HCT116 (cell line): ENCODE data around the gene EIF4G3. TPM values are rescaled to one million over a fixed set of nuclear protein-coding genes. Genes with fewer than 3 reads are reported as not detected.

Source experiments
- ATAC-seq: fragments of 200-7000 bp; cut with Tn5 transposase; 2 replicates; pipeline ENCODE4 v1.9.1; 2020; ENCODE audit warnings: mild to moderate bottlenecking, moderate library complexity
- BruUV-seq: library from RNA; stranded (reverse); fragments of 400-500 nt; replicated peaks from 2 replicates; lab custom pipeline; 2021; lab: Mats Ljungman, UMichigan
- CTCF ChIA-PET: fragments of 300-600 bp; sonication (Branson Sonifier 250); formaldehyde crosslinking; loops from one replicate; lab custom pipeline; 2021; ENCODE audit warnings: antibody characterized with exemption; lab: Charles Lee
- POLR2A ChIA-PET: fragments of 300-600, 350-600 bp; sonication (Branson Sonifier 250); formaldehyde crosslinking; loops from one replicate; lab custom pipeline; 2021; ENCODE audit warnings: antibody characterized with exemption; lab: Charles Lee
- RAD21 ChIA-PET, 2 experiments: fragments of 300-600 bp; sonication (Branson Sonifier 250); formaldehyde crosslinking; loops; one replicate each; lab custom pipeline; 2023; ENCODE audit warnings: low total read pairs in 2 of 2; ENCODE audit not compliant: uncharacterized antibody in 2 of 2, unreplicated experiment in 2 of 2, low non-redundant PET in 1 of 2; lab: Charles Lee
- DNase-seq: peaks from one replicate; pipeline ENCODE4 v3.0.0-alpha.2; 2010; ENCODE audit warnings: low read depth, low spot score
- H2AFZ ChIP-seq: fragments of 200-600 bp; shearing (Covaris generic), sonication (generic); 2 replicates; pipeline ENCODE4 v1.6.1; 2017; ENCODE audit warnings: low read depth, mixed run types, mixed read lengths, antibody characterized with exemption, low read length; ENCODE audit not compliant: poor library complexity, severe bottlenecking
- H3K27ac ChIP-seq: 2 replicates; pipeline ENCODE4 v1.5.1; 2012; ENCODE audit warnings: low read depth, low read length
- H3K27me3 ChIP-seq: fragments of 200-600 bp; sonication (generic); 2 replicates; pipeline ENCODE4 v1.6.1; 2016; ENCODE audit warnings: mixed run types, low read length, mixed read lengths; ENCODE audit not compliant: insufficient read depth
- H3K36me3 ChIP-seq, 2 experiments: fragments of 200-500 bp in 1 of 2; fragments of 200-600 bp in 1 of 2; sonication (Bioruptor generic) in 1 of 2; sonication (generic) in 1 of 2; 2 replicates each; pipeline versions ENCODE4 v1.5.1 to v1.6.1; 2014 to 2016; ENCODE audit warnings: low read length in 2 of 2, inconsistent platforms in 1 of 2, mixed read lengths in 1 of 2, mixed run types in 1 of 2; ENCODE audit not compliant: insufficient read depth in 2 of 2, control insufficient read depth in 1 of 2
- H3K4me1 ChIP-seq, 2 experiments: fragments of 200-600 bp in 1 of 2; sonication (generic) in 1 of 2; 2 replicates each; pipeline versions ENCODE4 v1.5.1 to v1.6.1; 2012 to 2017; ENCODE audit warnings: low read length in 2 of 2, inconsistent platforms in 1 of 2, mild to moderate bottlenecking in 1 of 2, mixed read lengths in 1 of 2, mixed run types in 1 of 2, moderate library complexity in 1 of 2; ENCODE audit not compliant: insufficient read depth in 2 of 2, control insufficient read depth in 1 of 2
- H3K4me2 ChIP-seq: fragments of 200-600 bp; sonication (generic); 2 replicates; pipeline ENCODE4 v1.6.1; 2017; ENCODE audit warnings: mixed run types, low read length, mixed read lengths
- H3K4me3 ChIP-seq, 2 experiments: fragments of 200-600 bp in 1 of 2; sonication (generic) in 1 of 2; replicated peaks in 1 of 2; 2 replicates each; pipeline ENCODE4 v1.5.1; 2011 to 2016; ENCODE audit warnings: low read length in 2 of 2, control low read depth in 1 of 2, low read depth in 1 of 2, mild to moderate bottlenecking in 1 of 2, mixed read lengths in 1 of 2, mixed run types in 1 of 2
- H3K79me2 ChIP-seq: fragments of 200-600 bp; sonication (generic); 2 replicates; pipeline ENCODE4 v1.6.1; 2017; ENCODE audit warnings: mild to moderate bottlenecking, mixed run types, low read length, moderate library complexity, mixed read lengths; ENCODE audit not compliant: insufficient read depth
- H3K9ac ChIP-seq: fragments of 200-600 bp; sonication (generic); 2 replicates; pipeline ENCODE4 v1.6.1; 2016; ENCODE audit warnings: low read length, mixed read lengths
- H3K9me2 ChIP-seq: fragments of 200-600 bp; sonication (generic), shearing (Covaris generic); 2 replicates; pipeline ENCODE4 v1.6.1; 2017; ENCODE audit warnings: mixed run types, mild to moderate bottlenecking, moderate library complexity; ENCODE audit not compliant: insufficient read depth
- H3K9me3 ChIP-seq, 2 experiments: fragments of 200-500 bp in 1 of 2; fragments of 200-600 bp in 1 of 2; sonication (Bioruptor generic) in 1 of 2; sonication (generic) in 1 of 2; 2 replicates each; pipeline ENCODE4 v1.6.1; 2014 to 2017; ENCODE audit warnings: low read length in 2 of 2, mixed read lengths in 2 of 2, inconsistent platforms in 1 of 2, low read depth in 1 of 2, mild to moderate bottlenecking in 1 of 2, mixed run types in 1 of 2, moderate library complexity in 1 of 2; ENCODE audit not compliant: control insufficient read depth in 1 of 2, insufficient read depth in 1 of 2
- H4K20me1 ChIP-seq: fragments of 200-600 bp; sonication (generic), shearing (Covaris generic); 2 replicates; pipeline ENCODE4 v1.6.1; 2017; ENCODE audit warnings: mixed run types, mild to moderate bottlenecking, moderate library complexity; ENCODE audit not compliant: insufficient read depth
- ATF3 ChIP-seq: IDR thresholded peaks from 2 replicates; pipeline ENCODE4 v1.6.1; 2012
- CBX3 ChIP-seq: IDR thresholded peaks from 2 replicates; pipeline ENCODE4 v1.6.1; 2012; ENCODE audit warnings: low read depth
- CEBPB ChIP-seq: IDR thresholded peaks from 2 replicates; pipeline ENCODE4 v1.6.1; 2012; ENCODE audit warnings: low read depth
- CTCF ChIP-seq, 3 experiments: fragments of 200-600 bp in 1 of 3; sonication (generic) in 1 of 3; IDR thresholded peaks in 2 of 3; conservative IDR thresholded peaks in 1 of 3; 2 replicates each; pipeline ENCODE4 v1.5.1; 2012 to 2017; ENCODE audit warnings: low read depth in 2 of 3, low read length in 2 of 3, antibody characterized with exemption in 1 of 3, borderline replicate concordance in 1 of 3, control low read depth in 1 of 3, mild to moderate bottlenecking in 1 of 3, mixed read lengths in 1 of 3, mixed run types in 1 of 3, moderate library complexity in 1 of 3; ENCODE audit not compliant: insufficient read depth in 1 of 3
- EGR1 ChIP-seq: IDR thresholded peaks from 2 replicates; pipeline ENCODE4 v1.6.1; 2012; ENCODE audit warnings: low read depth
- EZH2phosphoT487 ChIP-seq: fragments of 200-600 bp; IDR thresholded peaks from 2 replicates; pipeline ENCODE4 v1.6.1; 2018; ENCODE audit warnings: antibody characterized with exemption, borderline replicate concordance
- JUND ChIP-seq: IDR thresholded peaks from 2 replicates; pipeline ENCODE4 v1.6.1; 2012
- MAX ChIP-seq: IDR thresholded peaks from 2 replicates; pipeline ENCODE4 v1.6.1; 2012
- POLR2A ChIP-seq: IDR thresholded peaks from 2 replicates; pipeline ENCODE4 v1.7.0; 2011; ENCODE audit warnings: borderline replicate concordance; ENCODE audit not compliant: insufficient read depth, insufficient read length; ENCODE audit errors: extremely low read depth
- RAD21 ChIP-seq: IDR thresholded peaks from 2 replicates; pipeline ENCODE4 v1.6.1; 2012; ENCODE audit warnings: low read depth, mild to moderate bottlenecking
- SIN3A ChIP-seq: IDR thresholded peaks from 2 replicates; pipeline ENCODE4 v1.6.1; 2012; ENCODE audit warnings: low read depth
- TCF7L2 ChIP-seq: IDR thresholded peaks from 2 replicates; pipeline ENCODE4 v1.7.0; 2011; ENCODE audit warnings: borderline replicate concordance, inconsistent platforms; ENCODE audit not compliant: insufficient read depth, insufficient read length; ENCODE audit errors: extremely low read depth
- YY1 ChIP-seq: IDR thresholded peaks from 2 replicates; pipeline ENCODE4 v1.6.1; 2011; ENCODE audit warnings: low read length, low read depth, moderate library complexity, mild to moderate bottlenecking; ENCODE audit not compliant: insufficient replicate concordance; ENCODE audit errors: extremely low read depth
- ZBTB33 ChIP-seq: IDR thresholded peaks from 2 replicates; pipeline ENCODE4 v1.6.1; 2011; ENCODE audit warnings: mild to moderate bottlenecking, low read length, moderate library complexity; ENCODE audit not compliant: insufficient replicate concordance; ENCODE audit errors: extremely low read depth
- ZFX ChIP-seq: fragments of 450-650 bp; IDR thresholded peaks from 2 replicates; pipeline ENCODE4 v1.6.1; 2017
- ZNF274 ChIP-seq: fragments of 200-500 bp; sonication (Bioruptor generic); IDR thresholded peaks from 2 replicates; pipeline ENCODE4 v1.6.1; 2014; ENCODE audit warnings: mild to moderate bottlenecking, low read depth, low read length, inconsistent platforms
- intact Hi-C: fragments of 100-400 bp; cut with micrococcal nuclease; formaldehyde crosslinking; loops from 2 replicates; pipeline ENCODE4 v1.10.0; 2022
- total RNA-seq: library from RNA; stranded (reverse); gene quantifications from one replicate; pipeline ENCODE4 v1.2.1, GENCODE V29; 2021; ENCODE audit not compliant: unreplicated experiment

EIF4G3 gene
- total RNA-seq, 1 experiment from 2014 or later: 40.1 TPM

- no peak for TF ChIP-seq ZFX
- no peak for TF ChIP-seq ZBTB33
- TF ChIP-seq ATF3: no peak
- no peak for TF ChIP-seq CEBPB
Observed at GRCh38 chr1:20974951-20975350, 201.7 kb downstream of the EIF4G3 start (continued).

- Histone ChIP-seq H3K36me3 (no peaks in the 10 kb centered on the region), H3K9me2 (no peaks in the 10 kb centered on the region), H3K9ac (no peak overlapping the region), H3K4me3 (no peak overlapping the region), H3K4me2 (no peak overlapping the region), H3K27me3 (no peaks in the 10 kb centered on the region), H3K27ac (no peak overlapping the region), H3K4me1 (no peaks in the 10 kb centered on the region), H2AFZ (no peak overlapping the region), H3K9me3 (no peaks in the 10 kb centered on the region), H4K20me1 (no peaks in the 10 kb centered on the region), H3K79me2 (no peaks in the 10 kb centered on the region)
- no TSS peak for BruUV-seq
- DNase-seq (no peak), ATAC-seq (no peak)
- POLR2A ChIA-PET: no interaction called here
- CTCF ChIA-PET: no interaction called here
- intact Hi-C loops: no loop called here
- RAD21 ChIA-PET: no interaction called here
- TF ChIP-seq YY1: no peak
- no peak for TF ChIP-seq JUND
- TF ChIP-seq RAD21: no peak
- TF ChIP-seq MAX: no peak
- no peak for TF ChIP-seq POLR2A
- TF ChIP-seq TCF7L2: no peak
- no peak for TF ChIP-seq CEBPB
- no peak for TF ChIP-seq ZBTB33
- TF ChIP-seq ATF3: no peak
- no peak for TF ChIP-seq EZH2phosphoT487
- no peak for TF ChIP-seq ZFX
- no peak for TF ChIP-seq ZNF274
- no peak for TF ChIP-seq EGR1
- no peak for TF ChIP-seq SIN3A
- TF ChIP-seq CBX3: no peak
- TF ChIP-seq CTCF (IDR thresholded peaks at IDR 0.05 in 2 of 3, conservative IDR thresholded peaks at IDR 0.05 in 1 of 3; ENCODE audit: borderline replicate concordance in 1 of 3, insufficient read depth in 1 of 3, low read depth in 2 of 3, low read length in 2 of 3): no peak
Observed at GRCh38 chr1:20974069-20974468, 202.6 kb downstream of the EIF4G3 start.
